H9 (cell line): Measurements from ENCODE around the gene ITPR3. TPM values are rescaled to one million over a fixed set of nuclear protein-coding genes. Genes with fewer than 3 reads are reported as not detected.

Experiments
- DNase-seq: peaks from one replicate; pipeline ENCODE4 v3.0.0-alpha.2; 2017
- H2AFZ ChIP-seq: one replicate; pipeline ENCODE4 v1.6.1; 2013; ENCODE audit warnings: mild to moderate bottlenecking, low read length, control low read depth, moderate library complexity
- H2AK5ac ChIP-seq: 2 replicates; pipeline ENCODE4 v1.6.1; 2013; ENCODE audit warnings: low read length, control low read depth, mixed read lengths; ENCODE audit not compliant: insufficient read length
- H2BK120ac ChIP-seq: one replicate; pipeline ENCODE4 v1.6.1; 2013; ENCODE audit warnings: low read depth, mild to moderate bottlenecking, low read length, control low read depth, inconsistent platforms; ENCODE audit not compliant: poor library complexity, severe bottlenecking
- H2BK12ac ChIP-seq: 2 replicates; pipeline ENCODE4 v1.6.1; 2013; ENCODE audit warnings: low read length, control low read depth, mixed read lengths, low read depth; ENCODE audit not compliant: insufficient read length
- H2BK15ac ChIP-seq: 2 replicates; pipeline ENCODE4 v1.6.1; 2013; ENCODE audit warnings: low read depth, low read length, control low read depth
- H2BK20ac ChIP-seq: one replicate; pipeline ENCODE4 v1.6.1; 2013; ENCODE audit warnings: low read depth, mild to moderate bottlenecking, low read length, control low read depth, inconsistent platforms; ENCODE audit not compliant: poor library complexity, severe bottlenecking
- H2BK5ac ChIP-seq: 2 replicates; pipeline ENCODE4 v1.6.1; 2013; ENCODE audit warnings: low read length, control low read depth, mixed read lengths; ENCODE audit not compliant: insufficient read length
- H3K14ac ChIP-seq: 2 replicates; pipeline ENCODE4 v1.6.1; 2013; ENCODE audit warnings: low read length, control low read depth; ENCODE audit not compliant: insufficient read depth
- H3K18ac ChIP-seq: 2 replicates; pipeline ENCODE4 v1.6.1; 2013; ENCODE audit warnings: low read depth, mild to moderate bottlenecking, mixed read lengths, low read length, control low read depth; ENCODE audit not compliant: insufficient read length
- H3K23ac ChIP-seq: 2 replicates; pipeline ENCODE4 v1.6.1; 2013; ENCODE audit warnings: low read length, control low read depth, mixed read lengths, low read depth; ENCODE audit not compliant: insufficient read length
- H3K23me2 ChIP-seq: 2 replicates; pipeline ENCODE4 v1.6.1; 2013; ENCODE audit warnings: low read depth, mild to moderate bottlenecking, mixed read lengths, low read length, control low read depth; ENCODE audit not compliant: insufficient read length, poor library complexity, severe bottlenecking
- H3K27ac ChIP-seq: 2 replicates; pipeline ENCODE4 v1.5.1; 2013; ENCODE audit warnings: low read length, control low read depth, mixed read lengths, low read depth; ENCODE audit not compliant: insufficient read length
- H3K27me3 ChIP-seq: 2 replicates; pipeline ENCODE4 v1.6.1; 2013; ENCODE audit warnings: low read length, control low read depth, inconsistent platforms; ENCODE audit not compliant: insufficient read depth
- H3K4ac ChIP-seq: 2 replicates; pipeline ENCODE4 v1.6.1; 2013; ENCODE audit warnings: low read depth, mild to moderate bottlenecking, control low read depth, inconsistent platforms, low read length, moderate library complexity
- H3K4me1 ChIP-seq: 2 replicates; pipeline ENCODE4 v1.6.1; 2013; ENCODE audit warnings: low read length, control low read depth, inconsistent platforms; ENCODE audit not compliant: insufficient read depth
- H3K4me2 ChIP-seq: 2 replicates; pipeline ENCODE4 v1.6.1; 2013; ENCODE audit warnings: low read length, control low read depth, mixed read lengths; ENCODE audit not compliant: insufficient read length, insufficient read depth
- H3K56ac ChIP-seq: 2 replicates; pipeline ENCODE4 v1.6.1; 2013; ENCODE audit warnings: low read depth, mild to moderate bottlenecking, mixed read lengths, low read length, control low read depth; ENCODE audit not compliant: insufficient read length
- H3K79me1 ChIP-seq: 2 replicates; pipeline ENCODE4 v1.6.1; 2013; ENCODE audit warnings: low read depth, mild to moderate bottlenecking, moderate library complexity, low read length, control low read depth, inconsistent platforms; ENCODE audit not compliant: insufficient read depth, poor library complexity, severe bottlenecking
- H3K79me2 ChIP-seq: 2 replicates; pipeline ENCODE4 v1.6.1; 2013; ENCODE audit warnings: low read length, control low read depth, inconsistent platforms; ENCODE audit not compliant: insufficient read depth
- H3K9ac ChIP-seq: 2 replicates; pipeline ENCODE4 v1.6.1; 2013; ENCODE audit warnings: low read length, control low read depth, mixed read lengths; ENCODE audit not compliant: insufficient read length; ENCODE audit errors: extremely low read depth
- H3K9me3 ChIP-seq: one replicate; pipeline ENCODE4 v1.6.1; 2013; ENCODE audit warnings: low read depth, low read length, inconsistent platforms; ENCODE audit not compliant: control insufficient read depth
- H3T11ph ChIP-seq: one replicate; pipeline ENCODE4 v1.6.1; 2013; ENCODE audit warnings: mild to moderate bottlenecking, low read length, control low read depth, inconsistent platforms
- H4K20me1 ChIP-seq: one replicate; pipeline ENCODE4 v1.6.1; 2013; ENCODE audit not compliant: control insufficient read depth, insufficient read length, insufficient read depth
- H4K5ac ChIP-seq: 2 replicates; pipeline ENCODE4 v1.6.1; 2013; ENCODE audit warnings: low read depth, mild to moderate bottlenecking, mixed read lengths, low read length, control low read depth; ENCODE audit not compliant: insufficient read length
- H4K8ac ChIP-seq: replicated peaks from 2 replicates; pipeline ENCODE4 v1.6.1; 2013; ENCODE audit warnings: low read length, control low read depth, mixed read lengths, low read depth; ENCODE audit not compliant: insufficient read length
- H4K91ac ChIP-seq: 2 replicates; pipeline ENCODE4 v1.6.1; 2013; ENCODE audit warnings: low read depth, mild to moderate bottlenecking, moderate library complexity, mixed read lengths, low read length, control low read depth; ENCODE audit not compliant: insufficient read length
- H3K27ac Mint-ChIP-seq, 3 experiments: 2 replicates in 2 of 3; 3 replicates in 1 of 3; pipeline ENCODE4 v1.8.0; 2020 to 2021; ENCODE audit warnings: mixed read lengths in 3 of 3, mild to moderate bottlenecking in 1 of 3, moderate library complexity in 1 of 3
- H3K27me3 Mint-ChIP-seq: 2 replicates; pipeline ENCODE4 v1.8.0; 2021; ENCODE audit warnings: low read depth, mild to moderate bottlenecking, moderate library complexity, mixed read lengths
- H3K36me3 Mint-ChIP-seq, 3 experiments: 2 replicates in 2 of 3; 3 replicates in 1 of 3; pipeline ENCODE4 v1.8.0; 2020 to 2021; ENCODE audit warnings: low read depth in 3 of 3, mixed read lengths in 3 of 3; ENCODE audit not compliant: insufficient read depth in 1 of 3
- H3K4me1 Mint-ChIP-seq, 2 experiments: 2 replicates each; pipeline ENCODE4 v1.8.0; 2020; ENCODE audit warnings: mixed read lengths in 2 of 2
- H3K4me3 Mint-ChIP-seq, 2 experiments: 2 replicates in 1 of 2; 3 replicates in 1 of 2; pipeline ENCODE4 v1.8.0; 2020 to 2021; ENCODE audit warnings: mild to moderate bottlenecking in 2 of 2, mixed read lengths in 2 of 2, moderate library complexity in 1 of 2
- H3K9me3 Mint-ChIP-seq, 2 experiments: 2 replicates in 1 of 2; 3 replicates in 1 of 2; pipeline ENCODE4 v1.8.0; 2020; ENCODE audit warnings: mild to moderate bottlenecking in 2 of 2, mixed read lengths in 2 of 2, moderate library complexity in 1 of 2
- CTCF ChIP-seq: fragments of 200-600 bp; sonication (generic); conservative IDR thresholded peaks from 3 replicates; pipeline ENCODE4 v1.8.0; 2021; ENCODE audit warnings: antibody characterized with exemption, mild to moderate bottlenecking
- WGBS: extraction: QIAGEN DNeasy Blood & Tissue Kit; methylation state at CpG from one replicate; pipeline ENCODE4 v1.1.7; 2013; ENCODE audit warnings: missing lambda C conversion rate, low lambda C conversion rate, mixed read lengths; ENCODE audit not compliant: insufficient read length; ENCODE audit errors: extremely low coverage; 5-methylcytosine and 5-hydroxymethylcytosine counted together
- total RNA-seq: library from RNA; stranded (reverse); gene quantifications from 2 replicates; pipeline ENCODE4 v1.2.1, GENCODE V29; 2021

Gene ITPR3
- total RNA-seq, 1 experiment from 2014 or later, result 40.3 TPM

- no CpG with 5 or more reads among the region's 5 CpGs for WGBS
- Histone ChIP-seq H3K27ac (no peak overlapping the region), H2AK5ac (no peak overlapping the region), H3K27me3 (no peaks in the 10 kb centered on the region), H2BK120ac (no peak overlapping the region), H3K56ac (no peak overlapping the region), H4K8ac (no peak overlapping the region), H2BK15ac (no peak overlapping the region), H4K91ac (no peak overlapping the region), H3K23ac (no peak overlapping the region), H3K9me3 (no peaks in the 10 kb centered on the region), H3K79me2 (peaks cover 3% of the 10 kb centered on the region; the same call in 1 of the 2 replicates), H2BK12ac (no peak overlapping the region), H4K5ac (no peak overlapping the region), H3K9ac (no peak overlapping the region), H3K23me2 (peaks cover 29% of the 10 kb centered on the region), H2BK20ac (no peak overlapping the region), H3K4me2 (peak overlapping the region; percentile 81), H3K14ac (no peak overlapping the region), H3T11ph (no peak overlapping the region), H2BK5ac (no peak overlapping the region), H3K4ac (no peak overlapping the region), H3K79me1 (no peaks in the 10 kb centered on the region), H3K18ac (no peak overlapping the region), H2AFZ (no peak overlapping the region), H3K4me1 (peaks cover 10% of the 10 kb centered on the region; the same call in 1 of the 2 replicates), H4K20me1 (no peaks in the 10 kb centered on the region)
- Mint-ChIP-seq H3K9me3 (no peaks in the 10 kb centered on the region), H3K36me3 (peaks cover 0 to 9% (median under 1%) of the 10 kb centered on the region in 3 experiments; a peak in 3 of 7 replicates), H3K4me3 (peak overlapping the region; percentile 82 to 94; a peak in 4 of 5 replicates), H3K27me3 (peaks cover 25% of the 10 kb centered on the region), H3K4me1 (peaks cover 34 to 38% of the 10 kb centered on the region in 2 experiments), H3K27ac (no peak overlapping the region)
- DNase-seq, result no peak
- no peak for TF ChIP-seq CTCF
These were observed 1.8 kb upstream of the ITPR3 start for GRCh38 chr6:33619166-33619840.
